Measurements from ENCODE around the gene SPDYE17. TPM values are rescaled to one million over a fixed set of nuclear protein-coding genes. Genes with fewer than 3 reads are reported as not detected.
"Not testable (repeated sequence)": the region's sequence is repeated elsewhere in the genome, so short reads cannot be mapped to it uniquely, and the experiment has no call there.

The SPDYE17 gene
- total RNA-seq, 6 experiments from 2014 or later: not detected

GRCh38 chr7:76997381-76998284 lies 34.5 kb downstream of the SPDYE17 start:
- no peaks in the 10 kb centered on the region for H3K36me3 Mint-ChIP-seq (ENCODE audit: low read depth)
- no peaks in the 10 kb centered on the region for H3K9me3 Mint-ChIP-seq
- DNase-seq: no peak
- no peak overlapping the region for H3K4me3 Mint-ChIP-seq
- no peaks in the 10 kb centered on the region for H3K4me1 Mint-ChIP-seq (ENCODE audit: low read depth)
- H3K27me3 Mint-ChIP-seq (ENCODE audit: insufficient read depth): no peaks in the 10 kb centered on the region; the same call in 1 of the 2 replicates
- TF ChIP-seq CTCF (IDR thresholded peaks at IDR 0.05): no peak
- no peak overlapping the region for H3K27ac Mint-ChIP-seq

- DNase-seq; H3K9me3 Mint-ChIP-seq; H3K27me3 Mint-ChIP-seq (ENCODE audit: insufficient read depth); H3K36me3 Mint-ChIP-seq (ENCODE audit: low read depth); H3K4me1 Mint-ChIP-seq (ENCODE audit: low read depth); H3K4me3 Mint-ChIP-seq; H3K27ac Mint-ChIP-seq: not testable (repeated sequence)
These were observed 35.2 kb downstream of the SPDYE17 start for GRCh38 chr7:76996932-76997331.

GRCh38 chr7:76994286-76994685 lies 37.9 kb downstream of the SPDYE17 start:
- H3K4me1 Mint-ChIP-seq (ENCODE audit: low read depth); H3K4me3 Mint-ChIP-seq; DNase-seq; H3K36me3 Mint-ChIP-seq (ENCODE audit: low read depth); H3K27ac Mint-ChIP-seq; H3K9me3 Mint-ChIP-seq; H3K27me3 Mint-ChIP-seq (ENCODE audit: insufficient read depth): not testable (repeated sequence)

- not testable (repeated sequence) for H3K9me3 Mint-ChIP-seq, H3K27ac Mint-ChIP-seq
These were observed 38.3 kb downstream of the SPDYE17 start for GRCh38 chr7:76993831-76994230.

GRCh38 chr7:76992871-76993270 lies 39.3 kb downstream of the SPDYE17 start:
- H3K9me3 Mint-ChIP-seq; H3K4me1 Mint-ChIP-seq (ENCODE audit: low read depth); H3K27me3 Mint-ChIP-seq (ENCODE audit: insufficient read depth); H3K36me3 Mint-ChIP-seq (ENCODE audit: low read depth); DNase-seq; H3K4me3 Mint-ChIP-seq; H3K27ac Mint-ChIP-seq: not testable (repeated sequence)

More at GRCh38 chr7:76993831-76994230, 38.3 kb downstream of the SPDYE17 start:
- not testable (repeated sequence) for H3K27me3 Mint-ChIP-seq (ENCODE audit: insufficient read depth); DNase-seq; H3K4me1 Mint-ChIP-seq (ENCODE audit: low read depth); H3K36me3 Mint-ChIP-seq (ENCODE audit: low read depth); H3K4me3 Mint-ChIP-seq

DNA sequence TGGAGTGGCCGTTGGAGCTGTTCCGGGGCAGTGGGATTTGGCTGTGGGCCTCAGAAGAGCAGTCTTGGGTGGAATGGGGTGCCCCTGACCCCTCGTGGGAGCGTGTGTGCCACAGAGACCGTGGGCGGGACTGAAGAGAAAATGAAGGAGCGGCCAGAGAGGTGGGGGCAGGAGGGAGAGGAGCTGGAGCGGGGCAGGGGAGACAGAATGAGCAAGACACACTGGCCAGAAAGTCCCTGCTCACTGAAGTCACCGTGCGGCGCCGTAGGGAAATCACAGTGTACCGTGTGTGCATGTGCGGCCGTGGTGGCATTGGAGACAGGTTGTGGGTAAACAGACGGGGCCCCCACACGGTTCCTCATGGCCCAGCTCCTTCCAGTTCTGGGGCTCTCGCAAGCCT lies 40.0 kb downstream of the SPDYE17 start:
- H3K4me3 Mint-ChIP-seq; H3K9me3 Mint-ChIP-seq; H3K27ac Mint-ChIP-seq; H3K27me3 Mint-ChIP-seq (ENCODE audit: insufficient read depth); H3K4me1 Mint-ChIP-seq (ENCODE audit: low read depth); DNase-seq; H3K36me3 Mint-ChIP-seq (ENCODE audit: low read depth): not testable (repeated sequence)

DNA sequence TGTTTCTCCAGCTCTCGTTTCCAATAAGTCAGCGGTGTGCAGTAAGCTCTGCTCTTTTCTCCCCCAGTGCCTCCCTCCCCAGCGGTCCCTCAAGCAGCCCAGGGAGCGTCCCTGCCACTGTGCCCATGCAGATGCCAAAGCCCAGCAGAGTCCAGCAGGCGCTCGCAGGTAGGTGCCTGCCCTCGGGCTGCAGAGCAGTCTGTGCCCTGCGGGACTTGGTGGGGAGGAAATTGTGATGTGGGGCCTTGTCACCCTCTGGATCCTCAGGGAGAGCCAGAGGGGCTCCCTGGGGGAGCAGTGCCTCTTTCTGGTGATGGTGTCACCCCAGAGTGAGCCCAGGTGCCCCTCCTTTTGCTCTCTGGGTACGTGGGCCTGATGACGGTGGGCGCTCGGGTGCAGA lies 42.0 kb downstream of the SPDYE17 start:
- H3K4me1 Mint-ChIP-seq (ENCODE audit: low read depth); H3K4me3 Mint-ChIP-seq; H3K9me3 Mint-ChIP-seq; H3K27ac Mint-ChIP-seq; H3K27me3 Mint-ChIP-seq (ENCODE audit: insufficient read depth); DNase-seq; H3K36me3 Mint-ChIP-seq (ENCODE audit: low read depth): not testable (repeated sequence)

GRCh38 chr7:76985924-76986717 lies 46.0 kb downstream of the SPDYE17 start:
- not testable (repeated sequence) for H3K9me3 Mint-ChIP-seq; H3K4me3 Mint-ChIP-seq; H3K27me3 Mint-ChIP-seq (ENCODE audit: insufficient read depth); H3K27ac Mint-ChIP-seq; H3K4me1 Mint-ChIP-seq (ENCODE audit: low read depth); H3K36me3 Mint-ChIP-seq (ENCODE audit: low read depth); DNase-seq

DNA sequence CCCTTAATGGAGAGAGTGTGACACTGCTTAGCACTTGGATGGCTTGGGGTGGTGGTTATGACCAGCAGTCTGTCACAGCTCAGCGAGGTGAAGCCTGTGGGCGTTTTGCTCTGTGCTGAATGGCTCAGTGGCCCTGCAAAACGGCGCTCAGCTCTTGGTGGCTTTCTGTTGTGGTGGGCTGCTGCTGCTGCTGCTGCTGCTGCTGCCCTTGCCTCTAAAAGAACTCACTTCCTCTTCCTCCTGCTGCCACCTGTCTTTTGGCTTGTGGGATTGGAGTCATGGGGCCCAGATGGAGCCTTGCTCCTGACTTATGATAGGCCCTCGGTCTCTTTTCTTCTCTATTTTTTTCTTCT lies 47.4 kb downstream of the SPDYE17 start:
- H3K27ac Mint-ChIP-seq; H3K27me3 Mint-ChIP-seq (ENCODE audit: insufficient read depth); H3K4me3 Mint-ChIP-seq; H3K36me3 Mint-ChIP-seq (ENCODE audit: low read depth); H3K4me1 Mint-ChIP-seq (ENCODE audit: low read depth); H3K9me3 Mint-ChIP-seq; DNase-seq: not testable (repeated sequence)

GRCh38 chr7:76983937-76984783 lies 48.0 kb downstream of the SPDYE17 start:
- not testable (repeated sequence) for H3K4me3 Mint-ChIP-seq; H3K4me1 Mint-ChIP-seq (ENCODE audit: low read depth); H3K27ac Mint-ChIP-seq; H3K27me3 Mint-ChIP-seq (ENCODE audit: insufficient read depth); H3K36me3 Mint-ChIP-seq (ENCODE audit: low read depth); DNase-seq; H3K9me3 Mint-ChIP-seq

DNA sequence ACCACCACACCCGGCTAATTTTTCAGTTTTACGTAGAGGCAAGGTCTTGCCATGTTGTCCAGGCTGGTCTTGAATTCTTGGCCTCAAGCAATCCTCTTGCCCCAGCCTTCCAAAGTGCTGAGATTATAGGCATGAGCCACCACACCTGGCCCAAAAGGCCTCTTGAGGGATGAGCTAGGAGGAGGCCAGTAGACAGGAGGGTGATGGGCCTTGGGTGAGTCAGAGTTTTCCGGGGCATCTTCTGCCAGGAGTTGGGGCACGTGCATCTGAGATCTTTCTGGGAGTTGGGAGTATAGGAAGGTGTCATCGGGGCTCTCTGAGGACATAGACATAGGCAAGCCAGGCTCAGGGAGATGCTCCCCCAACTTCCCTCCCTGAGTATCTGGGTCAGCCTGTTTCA lies 48.8 kb downstream of the SPDYE17 start:
- not testable (repeated sequence) for H3K36me3 Mint-ChIP-seq (ENCODE audit: low read depth); H3K4me1 Mint-ChIP-seq (ENCODE audit: low read depth); H3K4me3 Mint-ChIP-seq; H3K27ac Mint-ChIP-seq; DNase-seq; H3K27me3 Mint-ChIP-seq (ENCODE audit: insufficient read depth); H3K9me3 Mint-ChIP-seq

GRCh38 chr7:76982501-76982900 lies 49.7 kb downstream of the SPDYE17 start:
- H3K36me3 Mint-ChIP-seq (ENCODE audit: low read depth): not testable (repeated sequence)

More at GRCh38 chr7:76982501-76982900, 49.7 kb downstream of the SPDYE17 start:
- not testable (repeated sequence) for H3K27ac Mint-ChIP-seq; H3K4me1 Mint-ChIP-seq (ENCODE audit: low read depth); DNase-seq; H3K4me3 Mint-ChIP-seq; H3K27me3 Mint-ChIP-seq (ENCODE audit: insufficient read depth); H3K9me3 Mint-ChIP-seq
